ENCODE results near the gene TBC1D22A.
"Not testable (repeated sequence)": the region's sequence is repeated elsewhere in the genome, so short reads cannot be mapped to it uniquely, and the experiment has no call there.

TBC1D22A gene

DNA sequence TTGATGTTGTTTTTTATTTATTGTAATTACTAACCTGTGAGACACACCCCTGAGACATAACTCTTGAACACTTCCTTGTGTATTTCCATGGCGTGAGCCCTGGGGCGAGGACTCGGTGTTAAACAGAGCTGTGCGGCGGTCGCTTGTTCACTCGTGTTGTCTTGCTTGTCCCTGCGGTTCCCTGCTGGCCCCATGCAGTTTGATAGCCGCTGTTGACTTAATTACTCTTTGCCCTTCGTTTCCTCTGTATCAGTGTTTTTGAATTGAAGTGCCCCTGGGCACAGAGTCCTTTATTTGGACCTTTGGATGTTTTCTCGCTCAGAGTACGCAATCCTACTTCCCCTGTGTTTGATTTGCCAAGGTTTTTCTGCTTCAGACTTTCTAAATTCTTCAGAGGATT, 52.7 kb downstream of the TBC1D22A start:
- DNase-seq = no peak

DNA sequence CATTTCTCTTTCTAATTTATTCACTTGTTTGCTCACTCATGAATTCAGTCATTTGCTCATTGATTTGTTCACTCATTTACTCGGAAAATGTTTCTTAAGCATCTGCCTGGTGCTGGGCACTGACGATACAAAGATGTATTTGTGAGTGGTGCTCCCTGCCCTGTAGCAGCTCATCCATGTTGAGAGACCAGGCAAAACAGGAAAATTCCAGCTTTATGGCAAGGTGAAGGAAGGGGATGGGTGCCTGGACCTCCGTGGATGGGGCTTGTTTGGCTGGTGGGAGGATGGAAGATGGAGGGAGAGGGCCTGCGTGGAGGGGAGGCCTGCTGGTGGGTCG, 53.1 kb downstream of the TBC1D22A start:
- no peak for DNase-seq

DNA sequence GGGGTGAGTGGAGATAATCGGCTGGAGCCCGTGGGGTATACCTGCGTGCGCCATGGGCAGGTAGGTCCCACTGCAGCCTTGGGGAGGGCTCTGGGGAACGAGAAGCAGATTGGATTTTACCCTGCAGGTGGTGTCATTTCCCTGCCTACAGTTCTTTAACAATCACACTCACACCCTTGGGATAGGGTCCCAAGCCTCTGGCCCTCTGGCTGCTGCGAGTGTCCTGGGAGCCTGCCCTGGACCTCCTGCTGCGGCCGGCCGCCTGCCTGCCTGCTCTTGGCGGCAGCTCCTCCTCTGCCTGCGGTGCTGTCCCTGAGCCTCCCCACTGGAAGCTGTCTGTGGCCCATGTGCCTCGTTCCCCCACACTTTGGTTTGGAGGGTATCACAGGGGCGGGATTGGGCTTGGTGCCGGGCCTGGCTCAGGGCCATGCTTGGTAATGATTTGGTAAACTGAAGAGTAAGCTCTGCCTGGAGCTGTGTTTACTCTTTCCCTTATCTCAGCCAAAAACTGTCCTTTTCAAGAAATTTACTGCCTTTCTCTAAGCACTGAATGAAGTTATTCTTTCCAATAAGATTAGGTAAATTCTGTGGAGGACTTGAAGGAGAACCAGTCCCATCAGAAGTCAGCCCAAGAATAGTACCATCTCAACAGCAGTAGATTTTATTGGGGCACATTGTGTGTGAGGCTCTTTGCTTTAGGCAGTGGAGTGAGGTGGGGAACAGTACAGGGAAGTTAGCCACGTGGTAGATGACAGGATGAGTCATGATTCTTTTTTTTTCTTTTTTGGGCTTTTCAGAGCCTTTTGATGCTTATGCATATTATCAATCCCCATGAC, 53.7 kb downstream of the TBC1D22A start:
- DNase-seq = no peak

DNA sequence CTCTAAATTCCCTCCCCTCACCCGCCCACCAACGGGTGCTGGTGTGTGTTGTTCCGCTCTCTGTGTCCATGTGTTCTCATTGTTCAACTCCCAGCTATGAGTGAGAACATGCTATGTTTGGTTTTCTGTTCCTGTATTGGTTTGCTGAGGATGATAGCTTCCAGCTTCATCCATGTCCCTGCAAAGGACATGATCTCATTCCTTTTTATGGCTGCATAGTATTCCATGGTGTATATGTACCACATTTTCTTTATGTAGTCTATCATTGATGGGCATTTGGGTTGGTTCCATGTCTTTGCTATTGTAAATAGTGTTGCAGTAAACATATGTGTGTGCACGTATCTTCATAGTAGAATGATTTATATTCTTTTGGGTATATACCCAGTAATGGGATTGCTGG, 54.9 kb downstream of the TBC1D22A start:
- not testable (repeated sequence) for DNase-seq

DNA sequence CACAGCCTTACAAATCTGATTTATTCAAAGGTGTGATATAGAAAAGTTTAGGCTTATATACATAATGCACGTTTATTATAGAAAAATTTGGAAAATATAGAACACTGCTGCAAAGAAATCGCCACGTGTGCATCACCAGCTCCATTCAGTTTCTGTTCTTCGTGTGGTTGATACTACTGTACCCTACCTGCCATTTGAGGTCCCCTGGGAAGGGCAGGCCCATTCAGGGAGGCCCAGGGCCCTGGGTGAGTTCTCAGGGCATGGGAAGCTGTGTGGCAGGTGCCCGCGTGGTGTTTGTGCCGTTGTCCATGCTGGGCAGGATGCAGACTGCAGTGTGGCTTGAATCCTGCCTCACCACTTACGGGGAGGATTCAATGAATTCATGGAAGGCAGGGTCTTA, 60.8 kb downstream of the TBC1D22A start:
- no peak for DNase-seq

DNA sequence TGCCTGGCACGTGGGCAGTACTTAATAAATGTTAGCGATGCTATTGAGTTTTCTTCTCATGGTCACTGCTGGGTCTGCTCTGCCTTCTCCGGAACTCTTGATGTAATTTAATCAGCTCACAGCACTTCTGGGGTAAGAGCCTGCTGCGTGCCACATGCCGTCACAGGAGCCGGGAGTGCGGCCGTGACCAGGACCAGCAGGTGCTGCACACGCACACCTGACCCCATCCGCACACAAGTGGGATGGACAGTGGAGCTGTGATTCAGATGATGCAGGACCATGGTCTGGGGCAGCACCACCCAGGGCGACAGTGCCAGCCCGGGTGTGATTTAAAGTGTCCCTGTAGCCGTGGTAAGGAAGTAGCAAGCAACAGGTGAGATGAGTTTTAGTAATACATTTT, 61.2 kb downstream of the TBC1D22A start:
- no peak for DNase-seq

DNA sequence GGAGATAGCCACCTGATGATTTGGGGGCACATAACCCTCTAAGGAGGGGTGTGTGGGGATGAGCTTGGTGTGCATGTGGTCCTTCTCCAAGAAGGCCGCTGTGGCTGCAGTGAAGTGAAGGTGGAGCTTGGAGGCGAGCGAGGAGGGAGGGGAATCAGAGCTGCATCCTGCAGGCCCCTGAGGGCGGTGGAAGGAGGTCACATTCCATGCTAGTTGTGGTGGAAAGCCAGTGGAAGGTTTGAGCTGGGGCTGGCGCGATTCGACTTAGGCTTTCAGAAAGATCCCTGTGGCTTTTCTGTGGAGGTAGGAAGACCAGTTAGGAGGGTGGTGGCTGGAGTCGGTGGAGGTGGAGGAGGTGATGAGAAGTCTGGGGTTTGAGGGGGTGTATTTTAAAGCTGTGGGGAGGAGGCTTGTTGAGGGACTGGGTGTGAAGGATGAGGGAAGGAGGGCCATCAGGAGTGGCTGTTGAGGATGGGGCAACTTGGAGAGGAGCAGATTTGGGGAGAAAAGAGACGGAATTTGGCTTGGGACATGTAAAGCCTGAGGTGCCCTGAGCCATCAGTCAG, 62.0 kb downstream of the TBC1D22A start:
- no peak for DNase-seq

DNA sequence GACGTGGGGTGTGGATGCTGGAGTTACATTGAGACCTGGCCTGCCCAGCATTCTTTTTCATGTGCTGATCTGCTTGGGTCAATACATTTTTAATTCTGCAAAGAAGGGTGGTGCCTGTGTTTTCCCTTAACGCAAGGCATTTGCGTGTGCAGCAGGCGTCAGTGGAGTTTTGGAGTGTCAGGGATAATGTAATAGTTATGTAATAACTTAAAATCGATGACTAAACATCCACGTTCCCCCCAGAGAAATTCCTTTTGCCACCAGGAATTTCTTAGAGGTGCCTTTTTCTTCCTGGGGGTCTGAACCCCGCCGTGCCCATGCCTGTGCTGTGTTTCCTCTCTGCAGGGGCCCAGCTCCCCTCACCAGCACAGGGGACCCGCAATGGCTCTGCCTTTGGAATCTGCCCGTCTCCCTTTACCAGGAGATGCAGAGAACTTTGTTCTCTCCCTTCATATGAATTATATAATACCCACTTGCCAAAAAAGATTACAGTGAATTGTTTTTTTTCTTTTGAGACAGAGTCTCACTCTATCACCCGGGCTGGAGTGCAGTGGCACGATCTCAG, 62.6 kb downstream of the TBC1D22A start:
- DNase-seq = no peak

DNA sequence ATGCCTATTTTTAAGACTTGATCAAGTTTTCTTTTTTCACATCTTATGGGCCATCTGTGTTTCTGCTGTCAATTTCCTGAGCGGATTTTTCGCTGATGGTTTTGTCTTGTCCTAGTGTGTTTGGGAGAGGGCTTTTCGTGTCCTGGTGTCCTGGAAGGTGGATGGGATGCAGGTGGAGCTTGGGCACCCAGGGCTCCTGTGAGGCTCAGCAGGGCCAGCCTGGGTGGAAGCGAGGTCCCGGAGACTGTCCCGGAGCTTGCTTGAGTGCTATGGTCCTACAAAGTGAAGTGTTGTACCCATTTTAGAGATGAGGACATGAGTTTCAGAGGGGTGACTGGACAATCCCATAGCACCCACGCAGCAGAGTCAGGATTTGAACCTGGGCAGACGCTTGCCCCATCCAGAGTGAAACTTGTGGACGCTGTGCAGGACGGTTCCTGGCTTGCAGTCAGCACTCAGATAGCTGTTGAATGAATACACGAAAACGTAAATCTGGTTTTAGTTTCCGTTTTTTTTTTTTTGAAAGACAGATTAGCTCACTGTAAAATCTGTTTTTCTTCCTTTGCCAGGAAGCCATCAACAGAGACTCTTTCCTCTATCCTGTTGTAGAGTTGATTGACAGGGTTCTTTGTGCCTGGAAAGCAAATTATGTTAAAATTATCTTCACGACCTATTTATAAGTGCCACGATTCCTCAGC, 64.1 kb downstream of the TBC1D22A start:
- no peak for DNase-seq

DNA sequence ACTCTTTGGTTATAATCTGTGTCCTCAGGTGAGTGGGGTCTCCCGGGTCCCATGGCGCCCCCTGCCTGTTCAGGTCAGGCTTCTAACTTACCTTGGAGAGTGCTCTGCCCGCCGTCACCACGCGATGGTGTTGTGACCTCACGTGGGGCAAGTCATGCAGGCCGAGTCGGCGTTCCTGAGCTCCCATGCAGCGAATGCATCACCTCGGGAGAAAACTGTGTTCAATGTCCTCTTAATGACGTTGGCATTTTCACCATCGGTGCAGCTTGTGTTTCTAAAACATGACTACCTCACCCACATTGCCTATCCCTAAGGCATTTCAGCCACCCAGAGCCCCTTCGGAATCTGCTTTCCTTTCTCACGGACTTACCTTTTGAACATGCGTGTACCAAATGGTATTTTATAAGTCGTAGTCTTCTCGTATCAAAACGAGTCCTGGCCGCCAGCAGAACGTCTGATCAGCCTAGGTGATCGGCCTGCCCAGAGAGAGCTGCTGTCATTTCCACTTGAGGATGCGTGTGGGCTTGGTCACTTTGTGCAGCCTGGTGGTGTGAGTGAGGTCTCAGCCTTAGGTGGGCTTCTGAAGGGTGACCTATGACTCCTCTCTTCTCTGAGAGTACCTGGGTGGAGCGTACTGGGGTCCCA, 64.8 kb downstream of the TBC1D22A start:
- no peak for DNase-seq

DNA sequence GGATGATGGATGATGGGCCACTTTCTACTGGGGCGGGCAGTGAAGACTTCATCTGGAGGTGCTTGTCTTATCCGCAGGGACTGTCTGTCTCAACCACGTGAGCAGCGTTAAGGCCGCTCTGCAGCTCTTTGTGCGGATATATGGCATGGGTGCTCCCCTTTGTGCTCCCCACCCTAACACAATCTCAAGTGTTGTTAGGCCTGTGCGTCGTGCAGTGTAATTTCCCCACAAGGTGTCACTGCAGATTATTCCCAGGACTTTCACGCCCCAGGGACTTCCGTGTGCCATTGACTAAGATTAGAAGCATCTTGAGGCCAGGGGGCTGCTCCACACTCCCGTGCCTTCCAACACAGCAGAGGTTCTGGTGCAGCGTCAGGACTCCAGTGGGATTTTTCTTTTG, 65.3 kb downstream of the TBC1D22A start:
- no peak for DNase-seq

DNA sequence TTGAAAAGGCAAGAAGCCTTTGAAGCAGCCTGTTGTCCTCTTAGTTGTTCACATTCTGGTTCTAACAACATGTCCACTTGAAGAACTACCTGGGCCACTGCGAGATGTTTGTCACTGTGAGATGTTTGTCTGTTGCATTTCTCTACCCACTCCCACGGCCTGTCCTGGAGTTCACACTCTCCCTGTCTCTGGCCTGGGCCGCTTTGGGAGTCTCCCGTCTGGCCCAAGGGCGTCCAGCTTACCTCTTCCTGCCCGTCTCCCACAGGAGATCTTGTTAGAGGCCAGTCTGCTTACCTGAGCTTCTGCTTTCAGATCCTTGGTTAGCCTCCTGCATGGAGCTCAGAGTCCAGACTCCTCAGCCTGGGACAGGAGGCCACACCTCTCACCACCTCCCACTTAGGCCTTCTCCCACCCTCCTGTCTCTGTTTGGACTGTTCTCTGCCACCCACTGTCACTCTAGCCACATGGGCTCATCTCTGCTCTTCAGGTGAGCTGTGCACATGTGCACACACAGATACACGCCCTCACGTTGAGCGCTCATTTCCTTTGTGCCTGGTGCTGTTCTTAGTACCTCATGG, 66.0 kb downstream of the TBC1D22A start:
- DNase-seq = no peak

DNA sequence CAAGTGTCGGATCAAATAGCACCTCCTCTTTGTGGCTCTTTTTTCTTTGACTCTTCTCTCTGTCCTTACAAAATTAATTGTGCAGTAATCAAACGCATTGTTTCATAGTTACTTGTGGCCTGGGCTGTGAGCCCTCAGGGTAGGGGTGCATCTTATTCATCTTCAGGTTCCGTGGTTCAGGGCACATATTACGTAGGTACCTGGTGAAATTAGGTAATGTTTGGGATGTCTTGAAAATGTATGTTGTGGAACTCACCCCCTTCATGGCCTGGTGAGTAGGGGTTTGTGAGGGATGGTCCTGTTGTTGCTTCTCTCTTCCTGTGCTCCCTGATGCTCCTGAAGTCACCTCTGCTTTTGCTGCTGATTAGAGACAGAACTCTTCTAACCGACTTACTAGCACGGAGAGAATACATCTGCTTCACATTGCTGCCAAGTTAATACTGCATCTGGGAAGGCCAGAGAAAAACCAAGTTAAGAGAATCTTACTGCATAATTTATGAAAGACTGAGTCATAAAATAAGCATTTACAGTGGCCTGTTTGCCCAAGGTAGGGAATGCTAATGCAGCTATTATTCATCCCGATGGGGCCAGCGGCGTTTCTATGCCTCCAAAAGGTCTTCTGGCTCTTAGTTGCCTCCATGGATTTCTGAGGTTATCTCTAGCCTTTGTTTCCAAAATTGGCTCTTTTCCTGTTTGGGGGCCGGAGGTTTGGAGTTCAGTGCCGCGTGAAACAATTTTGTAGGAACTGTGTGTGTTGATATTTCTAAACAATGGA, 66.9 kb downstream of the TBC1D22A start:
- no peak for DNase-seq

DNA sequence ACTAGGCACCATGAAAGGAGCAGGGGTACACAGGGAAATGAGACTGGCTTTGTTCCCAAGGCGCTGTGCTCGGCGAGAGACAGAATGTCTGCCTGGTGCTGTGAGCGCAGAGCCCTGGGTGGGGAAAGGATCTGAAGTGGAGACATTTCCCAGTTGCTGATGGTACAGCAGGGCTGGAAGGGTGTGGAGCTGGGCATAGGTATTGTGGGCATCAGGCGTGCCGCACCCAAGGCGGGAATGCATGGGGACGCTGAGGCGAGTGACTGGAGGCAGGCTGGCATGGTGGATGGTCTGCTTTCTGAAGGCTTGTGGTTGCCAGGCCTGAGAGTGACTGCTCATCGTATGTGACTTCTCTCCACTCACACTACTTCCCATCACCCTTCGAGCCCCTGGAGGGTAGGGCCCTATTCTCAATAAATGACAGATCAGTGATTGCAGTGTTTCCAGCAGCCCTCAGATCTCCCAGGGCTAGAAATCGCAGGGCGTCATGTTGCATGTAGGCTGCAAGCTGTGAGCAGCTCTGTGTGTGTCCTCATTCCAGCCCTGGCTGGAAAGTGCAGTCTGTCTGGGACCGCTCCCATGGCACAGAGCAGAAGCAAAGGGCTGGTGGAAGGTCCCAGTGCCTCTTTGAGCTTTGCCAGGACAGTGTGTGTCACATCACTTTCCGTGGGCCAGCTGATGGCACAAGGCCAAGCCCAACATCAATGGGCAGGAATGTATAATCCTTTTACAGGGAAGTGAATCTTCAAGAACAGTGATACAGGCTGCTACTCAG, 67.7 kb downstream of the TBC1D22A start:
- DNase-seq = no peak

DNA sequence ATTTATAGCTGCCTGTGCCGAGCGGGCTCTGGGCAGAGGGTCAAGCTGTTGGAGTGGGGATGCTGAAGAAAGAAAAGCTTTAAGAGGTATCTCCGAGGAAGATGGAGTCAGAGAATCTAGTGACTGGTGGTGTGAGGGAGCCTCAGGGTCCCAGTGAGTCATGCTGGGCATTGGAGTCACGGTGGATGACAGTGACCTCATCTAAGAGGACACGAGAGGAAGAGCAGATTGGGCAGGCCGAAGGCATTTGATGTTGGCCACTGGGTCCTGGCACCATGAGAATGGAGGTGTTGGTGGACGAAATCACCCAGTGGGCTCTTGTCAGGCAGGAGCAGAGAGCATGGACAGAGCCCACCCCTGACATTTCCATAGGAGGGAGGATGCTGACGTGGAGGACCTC, 68.4 kb downstream of the TBC1D22A start:
- DNase-seq = no peak

DNA sequence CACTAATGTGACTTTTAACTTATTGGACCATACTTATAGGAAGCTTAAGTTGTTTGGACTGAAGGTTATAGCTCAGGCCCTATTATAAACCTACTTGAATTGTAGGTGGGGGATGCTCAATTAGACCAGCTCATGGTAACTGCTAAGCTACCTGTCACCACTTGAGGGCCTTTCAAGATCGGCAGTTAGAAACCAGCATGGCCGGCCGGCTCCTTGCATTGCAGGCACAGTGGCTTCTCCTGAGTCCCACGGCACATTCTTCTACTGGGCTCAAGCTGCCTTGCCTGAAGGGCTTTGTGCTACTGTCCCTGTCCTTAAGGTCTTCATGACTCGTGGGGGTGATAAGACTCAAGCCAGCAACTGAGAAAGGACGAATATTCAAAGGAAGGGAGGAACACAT, 70.8 kb downstream of the TBC1D22A start:
- no peak for DNase-seq

DNA sequence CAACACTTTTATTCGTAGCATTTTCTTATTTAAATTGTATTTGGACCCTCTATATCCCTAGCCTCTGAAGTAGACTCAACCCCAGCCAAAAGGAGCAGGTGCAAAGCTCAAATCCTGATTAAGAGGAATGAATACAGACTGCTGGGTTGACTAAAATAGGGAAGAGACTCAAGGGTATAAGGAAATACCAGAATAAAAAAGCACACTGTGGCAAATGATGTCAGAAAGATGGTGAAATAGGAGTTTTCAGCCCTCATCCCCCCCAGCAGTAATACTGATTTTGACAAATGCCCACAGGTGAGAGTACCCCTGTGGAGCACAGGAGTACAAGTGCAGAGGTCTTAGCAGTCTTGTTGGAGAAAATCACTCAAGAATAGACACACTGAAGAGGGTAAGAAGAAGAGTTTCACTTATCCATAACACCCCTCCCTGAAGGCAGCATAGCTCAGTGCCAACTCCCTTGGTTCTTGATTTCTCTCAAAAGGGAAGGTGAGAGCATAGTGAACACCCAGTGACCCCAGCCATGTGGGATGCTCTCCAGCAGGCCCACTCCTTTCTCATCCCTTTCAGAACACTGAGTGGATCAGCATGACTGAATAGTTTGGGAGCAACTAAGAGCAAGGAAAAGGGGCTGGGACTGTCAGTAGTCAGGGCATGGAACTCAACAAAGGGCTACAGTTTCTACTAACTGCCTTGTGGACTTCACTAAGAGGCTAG, 71.7 kb downstream of the TBC1D22A start:
- DNase-seq = no peak

DNA sequence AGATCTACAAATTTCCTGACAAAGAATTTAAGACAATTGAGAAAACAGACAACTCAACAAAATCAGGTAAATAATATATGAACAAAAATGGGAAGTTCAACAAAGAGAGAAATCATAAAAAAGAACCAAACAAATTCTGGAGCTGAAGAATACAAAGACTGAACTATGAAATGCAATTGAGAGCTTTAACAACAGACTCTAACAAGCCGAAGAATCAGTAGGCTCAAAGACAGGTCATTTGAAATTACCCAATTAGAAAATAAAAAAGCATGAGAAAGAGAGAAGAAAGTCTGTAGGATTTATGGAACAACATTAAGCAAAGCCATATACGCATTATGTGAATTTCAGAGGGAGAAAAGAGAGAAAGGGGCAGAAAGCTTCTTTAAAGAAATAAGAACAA, 72.8 kb downstream of the TBC1D22A start:
- DNase-seq = no peak

DNA sequence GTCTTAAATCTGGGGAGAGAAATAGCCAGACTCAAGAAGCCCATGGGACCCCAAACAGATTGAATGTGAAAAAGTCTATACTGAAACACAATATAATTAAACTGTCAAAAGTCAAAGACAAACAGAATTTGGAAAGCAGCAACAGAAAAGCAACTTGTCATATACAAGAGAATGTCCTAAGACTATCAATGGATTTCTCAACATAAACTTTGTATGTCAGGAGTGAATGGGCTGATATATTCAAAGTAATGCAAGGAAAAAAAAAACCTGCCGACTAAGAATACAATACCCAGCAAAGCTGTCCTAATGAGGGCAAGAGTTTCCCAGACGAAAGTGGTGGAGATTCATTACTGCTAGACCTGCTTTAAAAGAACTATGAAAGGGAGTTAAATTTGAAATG, 73.2 kb downstream of the TBC1D22A start:
- DNase-seq = no peak

DNA sequence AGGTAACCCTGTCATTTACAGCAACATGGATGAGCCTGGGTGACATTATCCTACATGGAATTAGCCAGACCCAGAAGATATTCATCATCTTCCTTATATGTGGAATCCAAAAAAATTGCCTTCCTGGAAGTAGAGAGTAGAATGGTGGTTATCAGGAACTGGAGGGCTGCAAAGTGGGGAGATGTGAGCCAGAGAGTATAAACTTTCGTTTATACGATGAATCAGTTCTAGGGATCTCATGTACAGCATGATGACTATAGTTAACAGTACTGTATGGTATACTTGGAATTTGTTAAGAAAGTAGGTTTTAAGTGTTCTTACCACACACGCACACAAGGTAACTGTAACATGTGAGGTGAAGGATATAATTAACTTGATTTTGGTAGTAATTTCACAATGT, 79.1 kb downstream of the TBC1D22A start:
- no peak for DNase-seq

DNA sequence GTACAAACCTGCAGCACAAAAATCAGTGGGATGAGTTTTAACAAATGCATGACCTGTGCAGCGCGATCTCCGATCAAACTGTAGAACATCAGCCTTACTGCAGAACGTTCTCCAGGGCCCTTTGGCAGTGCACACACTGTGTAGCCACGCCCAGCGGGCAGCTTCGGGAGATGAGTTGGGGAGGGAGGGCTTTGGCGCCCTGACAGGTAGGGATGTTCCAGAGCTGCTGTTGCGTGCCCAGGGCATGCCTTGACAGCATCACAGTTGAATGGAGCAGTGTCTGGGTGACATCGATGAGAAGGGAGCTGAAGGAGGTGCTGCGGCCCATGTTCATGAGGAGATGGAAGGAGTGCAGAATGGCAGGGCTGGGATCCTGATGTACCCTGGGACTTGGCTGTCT, 80.2 kb downstream of the TBC1D22A start:
- DNase-seq = no peak

All from activated CD4-positive, alpha-beta T cell treated with anti-CD3 and anti-CD28 coated beads, Interleukin-10, Interleukin-2, amounts not matched to agents 100 ng/mL and 50 ng/mL, durations not matched to agents 16 hours and 8 hours (primary cell).